ENCODE results near the gene EPB41L4B. TPM values are rescaled to one million over a fixed set of nuclear protein-coding genes. Genes with fewer than 3 reads are reported as not detected.

EPB41L4B gene
- total RNA-seq, 1 experiment from 2014 or later = 8.1 TPM

DNA sequence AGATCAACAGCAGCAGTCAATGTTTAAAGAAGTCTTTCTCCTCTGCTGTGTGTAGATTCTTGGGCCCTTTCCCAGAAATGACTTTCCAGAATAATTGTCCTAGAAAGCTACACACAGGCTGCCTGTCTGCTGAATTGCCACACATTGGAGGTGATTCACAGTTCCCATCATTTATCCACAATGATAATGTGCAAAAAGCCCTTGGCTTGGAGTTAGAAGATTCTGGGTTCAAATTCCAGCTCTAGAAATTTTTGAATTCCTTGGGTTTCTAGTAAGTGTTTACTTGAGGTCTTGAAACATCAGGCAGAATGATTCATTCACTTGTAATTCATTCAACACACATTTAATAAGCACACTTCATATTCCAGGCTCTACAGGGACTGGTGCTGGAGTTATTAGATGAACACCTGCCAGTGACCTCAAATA, 28.6 kb upstream of the EPB41L4B start:
- Histone ChIP-seq H3K4me1 (ENCODE audit: control insufficient read depth in 1 of 2, insufficient read depth in 2 of 2, low read length in 2 of 2) (peaks cover 8 to 28% of the 10 kb centered on the region in 2 experiments; a peak in 3 of 4 replicates), H3K4me3 (replicated peaks in 1 of 2; ENCODE audit: low read depth in 1 of 2, low read length in 2 of 2) (no peak overlapping the region), H2AFZ (ENCODE audit: low read depth, low read length, poor library complexity, severe bottlenecking) (no peak overlapping the region), H3K79me2 (ENCODE audit: insufficient read depth, low read length) (no peaks in the 10 kb centered on the region), H3K27me3 (ENCODE audit: insufficient read depth, low read length) (no peaks in the 10 kb centered on the region), H3K9me2 (ENCODE audit: insufficient read depth) (no peaks in the 10 kb centered on the region; the same call in 1 of the 2 replicates), H3K36me3 (ENCODE audit: control insufficient read depth in 1 of 2, insufficient read depth in 2 of 2, low read length in 2 of 2) (no peaks in the 10 kb centered on the region), H3K9ac (ENCODE audit: low read length) (no peak overlapping the region), H4K20me1 (ENCODE audit: insufficient read depth) (no peaks in the 10 kb centered on the region), H3K9me3 (ENCODE audit: control insufficient read depth in 1 of 2, insufficient read depth in 1 of 2, low read depth in 1 of 2, low read length in 2 of 2) (no peaks in the 10 kb centered on the region), H3K27ac (ENCODE audit: low read depth, low read length) (no peak overlapping the region), H3K4me2 (ENCODE audit: low read length) (peak overlapping the region; percentile 12; the same call in 1 of the 2 replicates)
- DNase-seq (ENCODE audit: low read depth, low spot score) (no peak), ATAC-seq (no peak)
- ChIA-PET CTCF (no interaction called here), POLR2A (no interaction called here), RAD21 (ENCODE audit: low non-redundant PET in 1 of 2, low total read pairs in 2 of 2, uncharacterized antibody in 2 of 2, unreplicated experiment in 2 of 2) (no interaction called here)
- TF ChIP-seq FOSL1 (IDR thresholded peaks at IDR 0.05; ENCODE audit: low read depth) (peak; percentile 29; the same call in 1 of the 2 replicates), ZFX (IDR thresholded peaks at IDR 0.05) (no peak)
- no TSS peak for BruUV-seq (replicated peaks)
- intact Hi-C loops (cut with micrococcal nuclease) = loop anchor here (10.0 kb wide), 1 partner anchor 175 kb away; no protein-coding TSS in a partner anchor

DNA sequence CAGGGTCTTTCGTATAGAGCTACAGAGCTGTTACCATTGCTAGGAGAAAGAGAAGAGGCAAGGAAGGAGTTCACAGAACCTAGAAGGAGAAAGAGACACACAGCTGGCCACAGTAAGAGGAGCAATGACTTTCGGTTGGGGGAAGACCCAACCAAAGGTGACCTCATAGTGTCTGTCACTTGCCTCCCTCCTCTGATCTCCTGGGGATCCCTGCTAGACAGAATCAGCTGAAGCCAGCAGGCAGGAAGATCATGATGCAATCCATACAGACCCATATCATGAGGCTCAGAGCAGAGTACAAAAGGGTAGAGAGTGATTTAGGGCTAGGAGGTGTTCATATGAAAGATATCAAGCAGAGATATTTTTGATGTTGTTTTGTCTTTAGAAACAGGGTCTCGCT, 26.0 kb upstream of the EPB41L4B start:
- no peaks in the 10 kb centered on the region for H4K20me1 ChIP-seq (ENCODE audit: insufficient read depth)
- no peaks in the 10 kb centered on the region for H3K9me3 ChIP-seq (ENCODE audit: control insufficient read depth in 1 of 2, insufficient read depth in 1 of 2, low read depth in 1 of 2, low read length in 2 of 2)
- intact Hi-C loops (cut with micrococcal nuclease) = loop anchor here (10.0 kb wide), 1 partner anchor 178 kb away; no protein-coding TSS in a partner anchor
- H3K4me3 ChIP-seq (replicated peaks in 1 of 2; ENCODE audit: low read depth in 1 of 2, low read length in 2 of 2) = no peak overlapping the region
- ATAC-seq = no peak
- no peak for DNase-seq (ENCODE audit: low read depth, low spot score)
- no TSS peak for BruUV-seq (replicated peaks)
- no peaks in the 10 kb centered on the region for H3K9me2 ChIP-seq (ENCODE audit: insufficient read depth)
- peaks cover 8 to 28% of the 10 kb centered on the region in 2 experiments; a peak in 3 of 4 replicates for H3K4me1 ChIP-seq (ENCODE audit: control insufficient read depth in 1 of 2, insufficient read depth in 2 of 2, low read length in 2 of 2)
- ChIA-PET POLR2A (no interaction called here), CTCF (interaction anchor here (2.9 kb wide), 1 partner anchor 164 kb away, joined by 18 read pairs; no protein-coding TSS in a partner anchor), RAD21 (ENCODE audit: low non-redundant PET in 1 of 2, low total read pairs in 2 of 2, uncharacterized antibody in 2 of 2, unreplicated experiment in 2 of 2) (no interaction called here)
- no peak overlapping the region for H3K4me2 ChIP-seq (ENCODE audit: low read length)
- TF ChIP-seq FOSL1 (IDR thresholded peaks at IDR 0.05; ENCODE audit: low read depth) (no peak), YY1 (IDR thresholded peaks at IDR 0.05; ENCODE audit: extremely low read depth, insufficient replicate concordance, low read depth, low read length) (no peak), ELF1 (IDR thresholded peaks at IDR 0.05; ENCODE audit: borderline replicate concordance, low read depth) (no peak), SP1 (IDR thresholded peaks at IDR 0.05; ENCODE audit: low read depth) (no peak), POLR2A (IDR thresholded peaks at IDR 0.05; ENCODE audit: borderline replicate concordance, extremely low read depth, insufficient read depth, insufficient read length) (no peak), POLR2AphosphoS5 (IDR thresholded peaks at IDR 0.05; ENCODE audit: low read depth, low read length) (no peak), SRF (IDR thresholded peaks at IDR 0.05; ENCODE audit: low read depth) (no peak), JUND (IDR thresholded peaks at IDR 0.05) (no peak), EGR1 (IDR thresholded peaks at IDR 0.05; ENCODE audit: low read depth) (no peak), ZFX (IDR thresholded peaks at IDR 0.05) (no peak), RAD21 (IDR thresholded peaks at IDR 0.05; ENCODE audit: low read depth) (no peak), EZH2 (IDR thresholded peaks at IDR 0.05) (no peak)
- TF ChIP-seq, protein P1, sequence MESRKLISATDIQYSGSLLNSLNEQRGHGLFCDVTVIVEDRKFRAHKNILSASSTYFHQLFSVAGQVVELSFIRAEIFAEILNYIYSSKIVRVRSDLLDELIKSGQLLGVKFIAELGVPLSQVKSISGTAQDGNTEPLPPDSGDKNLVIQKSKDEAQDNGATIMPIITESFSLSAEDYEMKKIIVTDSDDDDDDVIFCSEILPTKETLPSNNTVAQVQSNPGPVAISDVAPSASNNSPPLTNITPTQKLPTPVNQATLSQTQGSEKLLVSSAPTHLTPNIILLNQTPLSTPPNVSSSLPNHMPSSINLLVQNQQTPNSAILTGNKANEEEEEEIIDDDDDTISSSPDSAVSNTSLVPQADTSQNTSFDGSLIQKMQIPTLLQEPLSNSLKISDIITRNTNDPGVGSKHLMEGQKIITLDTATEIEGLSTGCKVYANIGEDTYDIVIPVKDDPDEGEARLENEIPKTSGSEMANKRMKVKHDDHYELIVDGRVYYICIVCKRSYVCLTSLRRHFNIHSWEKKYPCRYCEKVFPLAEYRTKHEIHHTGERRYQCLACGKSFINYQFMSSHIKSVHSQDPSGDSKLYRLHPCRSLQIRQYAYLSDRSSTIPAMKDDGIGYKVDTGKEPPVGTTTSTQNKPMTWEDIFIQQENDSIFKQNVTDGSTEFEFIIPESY (IDR thresholded peaks at IDR 0.05; ENCODE audit: extremely low read depth, insufficient replicate concordance, low read length) = no peak
- TF ChIP-seq, protein P2, sequence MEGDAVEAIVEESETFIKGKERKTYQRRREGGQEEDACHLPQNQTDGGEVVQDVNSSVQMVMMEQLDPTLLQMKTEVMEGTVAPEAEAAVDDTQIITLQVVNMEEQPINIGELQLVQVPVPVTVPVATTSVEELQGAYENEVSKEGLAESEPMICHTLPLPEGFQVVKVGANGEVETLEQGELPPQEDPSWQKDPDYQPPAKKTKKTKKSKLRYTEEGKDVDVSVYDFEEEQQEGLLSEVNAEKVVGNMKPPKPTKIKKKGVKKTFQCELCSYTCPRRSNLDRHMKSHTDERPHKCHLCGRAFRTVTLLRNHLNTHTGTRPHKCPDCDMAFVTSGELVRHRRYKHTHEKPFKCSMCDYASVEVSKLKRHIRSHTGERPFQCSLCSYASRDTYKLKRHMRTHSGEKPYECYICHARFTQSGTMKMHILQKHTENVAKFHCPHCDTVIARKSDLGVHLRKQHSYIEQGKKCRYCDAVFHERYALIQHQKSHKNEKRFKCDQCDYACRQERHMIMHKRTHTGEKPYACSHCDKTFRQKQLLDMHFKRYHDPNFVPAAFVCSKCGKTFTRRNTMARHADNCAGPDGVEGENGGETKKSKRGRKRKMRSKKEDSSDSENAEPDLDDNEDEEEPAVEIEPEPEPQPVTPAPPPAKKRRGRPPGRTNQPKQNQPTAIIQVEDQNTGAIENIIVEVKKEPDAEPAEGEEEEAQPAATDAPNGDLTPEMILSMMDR (IDR thresholded peaks at IDR 0.05 in 2 of 3, conservative IDR thresholded peaks at IDR 0.05 in 1 of 3; ENCODE audit: borderline replicate concordance in 1 of 3, insufficient read depth in 1 of 3, low read depth in 2 of 3, low read length in 2 of 3) = no peak
- no peaks in the 10 kb centered on the region for H3K36me3 ChIP-seq (ENCODE audit: control insufficient read depth in 1 of 2, insufficient read depth in 2 of 2, low read length in 2 of 2)
- H2AFZ ChIP-seq (ENCODE audit: low read depth, low read length, poor library complexity, severe bottlenecking) = no peak overlapping the region
- no peaks in the 10 kb centered on the region for H3K79me2 ChIP-seq (ENCODE audit: insufficient read depth, low read length)
- H3K27me3 ChIP-seq (ENCODE audit: insufficient read depth, low read length) = no peaks in the 10 kb centered on the region
- H3K9ac ChIP-seq (ENCODE audit: low read length) = no peak overlapping the region
- H3K27ac ChIP-seq (ENCODE audit: low read depth, low read length) = no peak overlapping the region
